Transverse colon (tissue), 4 donors: ENCODE measurements around the gene TEAD4. TPM values are rescaled to one million over a fixed set of nuclear protein-coding genes. Genes with fewer than 3 reads are reported as not detected.
A peak's percentile ranks its signal among the peaks of the same experiment; 100 is the strongest.

ENCODE experiments used
- DNase-seq: peaks from one replicate; pipeline ENCODE4 v3.0.0-alpha.2; 2019
- H3K27ac ChIP-seq, 4 donors: fragments of 200-600 bp; sonication (generic); 2 replicates each; pipeline ENCODE4 v1.5.1; 2016 to 2018; ENCODE audit warnings: inconsistent platforms in 4 of 4
- H3K27me3 ChIP-seq: fragments of 200-600 bp; sonication (generic); 2 replicates; pipeline ENCODE4 v1.5.1; 2017; ENCODE audit warnings: inconsistent platforms
- H3K36me3 ChIP-seq, 4 donors: fragments of 200-600 bp; sonication (generic); 2 replicates each; pipeline ENCODE4 v1.5.1; 2017 to 2019; ENCODE audit warnings: inconsistent platforms in 4 of 4
- H3K4me1 ChIP-seq, 4 donors: fragments of 200-600 bp; sonication (generic); 2 replicates each; pipeline ENCODE4 v1.5.1; 2017 to 2020; ENCODE audit warnings: inconsistent platforms in 4 of 4
- H3K4me3 ChIP-seq, 4 donors: fragments of 200-600 bp; sonication (generic); 1 replicate in 1 of 4; 2 replicates in 3 of 4; pipeline versions ENCODE4 v1.5.1 to v1.6.1; 2017 to 2019; ENCODE audit warnings: inconsistent platforms in 4 of 4
- H3K9me3 ChIP-seq, 2 donors: fragments of 200-600 bp; sonication (generic); 2 replicates each; pipeline ENCODE4 v1.5.1; 2017 to 2019; ENCODE audit warnings: inconsistent platforms in 2 of 2
- CTCF ChIP-seq, 5 experiments: fragments of 200-600 bp in 3 of 5; fragments of 450-650 bp in 2 of 5; sonication (generic) in 3 of 5; IDR thresholded peaks; 1 replicate in 2 of 5; 2 replicates in 3 of 5; pipeline ENCODE4 v1.5.1; 2016 to 2017; ENCODE audit warnings: antibody characterized with exemption in 5 of 5, inconsistent platforms in 3 of 5, mild to moderate bottlenecking in 2 of 5, moderate library complexity in 1 of 5
- EP300 ChIP-seq: sonication (generic); formaldehyde crosslinking; IDR thresholded peaks from one replicate; pipeline ENCODE4 v1.6.1; 2017; ENCODE audit warnings: antibody characterized with exemption, low read depth
- POLR2A ChIP-seq: fragments of 450-650 bp; IDR thresholded peaks from one replicate; pipeline ENCODE4 v1.6.1; 2016; ENCODE audit warnings: antibody characterized with exemption, mild to moderate bottlenecking, moderate library complexity
- POLR2AphosphoS5 ChIP-seq, 3 donors: sonication (generic); formaldehyde crosslinking; IDR thresholded peaks; one replicate each; pipeline ENCODE4 v1.6.1; 2016; ENCODE audit warnings: antibody characterized with exemption in 3 of 3
- WGBS, 2 donors: methylation state at CpG; one replicate each; pipeline ENCODE4 v1.1.5; 2018; ENCODE audit warnings: low coverage in 1 of 2; 5-methylcytosine and 5-hydroxymethylcytosine counted together
- in situ Hi-C, 4 donors: fragments of 200-750 bp; cut with MboI; loops; one replicate each; pipeline versions ENCODE4 v1.15.0 to v1.15.1; 2017; ENCODE audit warnings: low sequenced_read_pairs in 3 of 4, low pct_ligation_motif_present in 1 of 4, low pct_unique_long_range_greater_than_20kb in 1 of 4
- intact Hi-C: fragments of 100-400 bp; cut with DNase I; formaldehyde crosslinking; loops from one replicate; pipeline ENCODE4 v1.15.1; 2023; ENCODE audit warnings: low total_unique reads
- total RNA-seq, 4 donors: library from RNA; depleted of rRNA; stranded (reverse); fragments of >200 nt; gene quantifications; one replicate each; pipeline ENCODE4 v1.1.0, GENCODE V29; 2016

Gene TEAD4
- total RNA-seq, 4 donors from 2014 or later = 4.2 to 29.7 (median 6.3) TPM

- DNase-seq = no peak
- Histone ChIP-seq H3K27me3 (no peaks in the 10 kb centered on the region), H3K27ac (peak overlapping the region; percentile 32 to 75 (median 48)), H3K36me3 (no peaks in the 10 kb centered on the region), H3K9me3 (no peaks in the 10 kb centered on the region), H3K4me3 (no peak overlapping the region), H3K4me1 (peaks cover 3 to 12% (median 4%) of the 10 kb centered on the region in 4 donors)
- 50 to 59% methylated on average over 6 to 12 of the region's 12 CpGs for WGBS, 2 donors
- in situ Hi-C loops = no loop called here
- TF ChIP-seq CTCF (IDR thresholded peaks at IDR 0.05) = no peak
- peak in 2 of 3 donors; percentile 7 to 36 for TF ChIP-seq POLR2AphosphoS5 (IDR thresholded peaks at IDR 0.05)
- intact Hi-C loops = no loop called here
Observed at GRCh38 chr12:3055026-3055703, 96.0 kb downstream of the TEAD4 start.

- intact Hi-C loops = no loop called here
- in situ Hi-C loops = no loop called here
- H3K4me3 ChIP-seq = no peak overlapping the region
Observed at GRCh38 chr12:3055704-3056467, 96.7 kb downstream of the TEAD4 start.

DNA sequence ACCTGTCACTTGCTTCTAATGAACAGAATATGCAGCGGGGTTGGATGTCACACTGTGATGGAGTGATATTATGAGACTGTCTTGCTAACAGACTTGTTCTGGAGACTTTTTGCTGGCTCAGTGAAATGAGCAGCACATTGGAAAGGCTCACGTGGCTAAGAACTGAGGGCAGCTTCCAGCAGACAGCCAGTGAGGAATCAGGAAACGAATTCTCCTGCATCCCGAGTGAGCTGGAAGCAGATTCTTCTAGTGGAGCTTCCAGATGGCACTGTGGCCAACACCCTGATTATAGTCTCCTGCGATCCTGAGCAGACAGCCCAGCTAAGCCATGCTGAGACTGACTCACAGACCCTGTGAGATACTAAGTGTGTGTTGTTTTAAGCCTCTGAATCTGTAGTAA lies 101.9 kb downstream of the TEAD4 start:
- Histone ChIP-seq H3K4me3 (no peak overlapping the region), H3K27me3 (peaks cover 10% of the 10 kb centered on the region), H3K36me3 (no peaks in the 10 kb centered on the region), H3K27ac (no peak overlapping the region), H3K9me3 (no peaks in the 10 kb centered on the region), H3K4me1 (peaks cover 0 to 1% (median under 1%) of the 10 kb centered on the region in 4 donors)
- in situ Hi-C loops (no loop called here), intact Hi-C loops (no loop called here)
- no peak for DNase-seq
- no peak for TF ChIP-seq POLR2AphosphoS5 (IDR thresholded peaks at IDR 0.05)
- no peak for TF ChIP-seq EP300
- TF ChIP-seq POLR2A = no peak
- TF ChIP-seq CTCF (IDR thresholded peaks at IDR 0.05) = no peak
- 60% methylated on average over 5 of the region's 5 CpGs; no CpG with 5 or more reads in 1 of the 2 donors for WGBS, 2 donors

More at GRCh38 chr12:3055704-3056467, 96.7 kb downstream of the TEAD4 start:
- H3K27ac ChIP-seq = peak overlapping the region in 3 of 4 donors; percentile 32 to 75 (median 63)
- H3K36me3 ChIP-seq = no peaks in the 10 kb centered on the region
- no peaks in the 10 kb centered on the region for H3K9me3 ChIP-seq
- DNase-seq = no peak
- no peaks in the 10 kb centered on the region for H3K27me3 ChIP-seq
- TF ChIP-seq EP300 = no peak
- TF ChIP-seq POLR2A = no peak
- TF ChIP-seq POLR2AphosphoS5 (IDR thresholded peaks at IDR 0.05) = no peak
- no peak for TF ChIP-seq CTCF (IDR thresholded peaks at IDR 0.05)
- 72 to 84% methylated on average over 5 to 8 of the region's 8 CpGs for WGBS, 2 donors
- peaks cover 3 to 12% (median 4%) of the 10 kb centered on the region in 4 donors for H3K4me1 ChIP-seq

- Histone ChIP-seq H3K4me1 (no peaks in the 10 kb centered on the region), H3K27ac (no peak overlapping the region), H3K27me3 (peaks cover 10% of the 10 kb centered on the region), H3K36me3 (no peaks in the 10 kb centered on the region), H3K4me3 (no peak overlapping the region), H3K9me3 (no peaks in the 10 kb centered on the region)
- TF ChIP-seq POLR2AphosphoS5 (IDR thresholded peaks at IDR 0.05) (no peak), POLR2A (no peak), CTCF (IDR thresholded peaks at IDR 0.05) (no peak), EP300 (no peak)
- intact Hi-C loops (no loop called here), in situ Hi-C loops (no loop called here)
- DNase-seq = no peak
- 59 to 61% methylated on average over 3 of the region's 3 CpGs for WGBS, 2 donors
Observed at GRCh38 chr12:3061501-3062215, 102.5 kb downstream of the TEAD4 start.
